Choroid plexus epithelial cell (primary cell): ENCODE data around the gene RNF5.
"Not testable (repeated sequence)": the region's sequence is repeated elsewhere in the genome, so short reads cannot be mapped to it uniquely, and the experiment has no call there.

Source experiments
- DNase-seq: peaks from one replicate; pipeline ENCODE4 v3.0.0-alpha.2; 2010; ENCODE audit warnings: low read depth
- H3K4me3 ChIP-seq: 2 replicates; pipeline ENCODE4 v1.5.1; 2011; ENCODE audit warnings: low read depth, mild to moderate bottlenecking, control low read depth, low read length, moderate library complexity
- CTCF ChIP-seq: conservative IDR thresholded peaks from 2 replicates; pipeline ENCODE4 v1.5.1; 2011; ENCODE audit warnings: low read depth, mild to moderate bottlenecking, control low read depth, inconsistent platforms, low read length, moderate library complexity

Gene RNF5

GRCh38 chr6:32182555-32182981 lies 4.4 kb downstream of the RNF5 start:
- no peak for TF ChIP-seq CTCF
- no peak for DNase-seq
- H3K4me3 ChIP-seq: no peak overlapping the region

GRCh38 chr6:32183030-32183429 lies 4.8 kb downstream of the RNF5 start:
- TF ChIP-seq CTCF: no peak
- no peak for DNase-seq

DNA sequence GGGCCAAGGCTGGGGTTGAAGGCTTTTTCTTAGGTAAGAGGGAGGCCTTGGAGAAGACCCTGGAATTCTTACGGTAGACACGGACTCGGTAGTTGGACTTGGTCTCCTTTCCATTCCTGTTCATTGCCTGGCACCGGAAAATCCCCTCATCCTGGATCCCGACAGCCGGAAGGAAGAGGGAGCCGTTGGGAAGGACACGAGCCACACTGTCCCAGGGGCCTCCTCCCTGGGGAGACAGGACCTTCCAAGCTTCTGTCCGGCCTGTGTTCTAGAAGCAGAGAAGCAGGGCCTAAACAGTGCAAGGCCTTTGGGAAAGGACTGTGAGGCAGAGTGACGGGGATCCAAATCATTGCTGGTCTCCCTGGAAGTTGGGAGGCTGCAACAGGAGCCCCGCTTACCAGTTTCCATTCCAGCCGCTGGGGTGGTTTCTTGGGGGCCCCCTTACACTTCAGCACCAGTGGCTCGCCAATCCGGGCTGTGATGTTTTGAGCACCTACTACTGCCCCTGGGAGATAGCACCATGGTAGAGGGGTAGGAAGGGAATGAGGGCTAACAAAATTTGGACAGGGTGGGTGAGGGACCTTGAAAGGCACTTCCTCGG lies 5.4 kb downstream of the RNF5 start:
- no peak for TF ChIP-seq CTCF
- no peak overlapping the region for H3K4me3 ChIP-seq
- DNase-seq: no peak

More at GRCh38 chr6:32183030-32183429, 4.8 kb downstream of the RNF5 start:
- H3K4me3 ChIP-seq: no peak overlapping the region

- DNase-seq: no peak
- no peak for TF ChIP-seq CTCF
These were observed 6.0 kb downstream of the RNF5 start, which contains the start of gene AGER for GRCh38 chr6:32184084-32184640. AGER (minus strand) TSS chr6:32184253; CDS start chr6:32184222, 31 bp downstream.

GRCh38 chr6:32185681-32186131 lies 7.5 kb downstream of the RNF5 start:
- DNase-seq: peak; percentile 91
- not testable (repeated sequence) for H3K4me3 ChIP-seq

More at GRCh38 chr6:32184084-32184640, 6.0 kb downstream of the RNF5 start, which contains the start of gene AGER:
- no peak within 1 kb of the TSS for H3K4me3 ChIP-seq

DNA sequence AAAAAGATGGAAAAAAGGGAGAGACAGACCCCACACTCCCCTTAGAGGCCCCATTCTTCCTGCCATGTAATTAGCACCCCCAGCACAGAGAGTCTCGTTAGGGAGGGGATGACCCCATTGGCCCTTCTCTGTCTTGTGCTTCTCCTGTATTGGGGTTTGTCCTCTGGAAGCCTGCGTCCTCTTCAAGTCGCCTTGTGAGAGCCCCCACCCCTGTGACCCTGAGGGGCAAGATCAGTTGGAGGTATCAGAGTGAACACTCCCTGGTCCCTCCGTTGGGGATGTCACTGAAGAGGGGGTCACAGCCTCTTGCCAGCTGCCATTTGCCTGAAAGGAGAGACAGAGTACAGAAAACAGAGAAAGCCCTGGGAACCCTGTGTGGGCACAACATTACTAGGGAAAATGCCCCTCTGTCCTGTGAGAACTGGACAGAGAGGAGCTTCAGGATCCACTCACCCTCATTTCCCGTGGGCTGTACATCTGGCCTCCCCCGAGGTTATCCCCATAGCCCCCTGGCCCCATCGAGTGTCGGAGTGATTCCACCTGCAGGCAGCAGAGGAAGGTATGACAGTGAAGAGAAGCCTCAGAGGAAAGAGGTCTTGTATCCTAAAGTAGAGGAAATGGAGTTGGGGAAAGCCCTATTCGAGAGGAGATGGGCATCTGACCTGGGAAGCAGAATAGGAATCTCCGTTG lies 8.1 kb downstream of the RNF5 start:
- DNase-seq, H3K4me3 ChIP-seq: not testable (repeated sequence)

DNA sequence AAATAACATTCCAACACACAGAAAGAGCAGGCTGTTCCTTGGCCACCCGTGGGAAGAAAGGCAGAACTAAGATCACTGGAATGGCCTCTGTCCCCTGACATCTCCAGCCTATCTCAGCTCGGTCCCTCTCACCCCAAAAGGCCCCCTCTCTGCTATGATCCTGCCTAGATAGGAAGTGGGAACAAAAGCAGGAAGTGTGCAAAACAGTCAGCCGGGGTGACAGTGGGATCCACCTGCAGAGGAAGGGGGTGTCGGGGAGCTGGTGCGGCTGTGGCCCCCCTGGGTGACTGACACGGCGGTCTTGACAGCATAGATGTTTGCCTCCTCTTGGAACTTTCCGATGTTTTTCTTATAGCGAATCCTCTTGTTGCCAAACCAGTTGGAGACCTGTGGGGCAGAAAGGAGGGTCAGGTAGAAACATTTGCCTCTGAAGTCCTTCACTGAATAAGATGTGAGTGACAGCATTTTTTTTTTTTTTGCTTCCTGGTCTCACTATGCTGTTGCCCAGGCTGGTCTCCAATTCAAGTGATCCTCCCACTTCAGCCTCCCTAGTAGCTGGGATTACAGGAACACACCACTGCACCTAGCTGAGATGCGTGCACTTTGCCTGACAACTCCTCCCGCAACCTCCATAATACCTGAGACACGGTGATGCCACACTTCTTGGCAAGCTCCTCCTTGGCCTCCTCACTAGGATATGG lies 9.0 kb downstream of the RNF5 start:
- TF ChIP-seq CTCF: no peak
- DNase-seq: no peak

DNA sequence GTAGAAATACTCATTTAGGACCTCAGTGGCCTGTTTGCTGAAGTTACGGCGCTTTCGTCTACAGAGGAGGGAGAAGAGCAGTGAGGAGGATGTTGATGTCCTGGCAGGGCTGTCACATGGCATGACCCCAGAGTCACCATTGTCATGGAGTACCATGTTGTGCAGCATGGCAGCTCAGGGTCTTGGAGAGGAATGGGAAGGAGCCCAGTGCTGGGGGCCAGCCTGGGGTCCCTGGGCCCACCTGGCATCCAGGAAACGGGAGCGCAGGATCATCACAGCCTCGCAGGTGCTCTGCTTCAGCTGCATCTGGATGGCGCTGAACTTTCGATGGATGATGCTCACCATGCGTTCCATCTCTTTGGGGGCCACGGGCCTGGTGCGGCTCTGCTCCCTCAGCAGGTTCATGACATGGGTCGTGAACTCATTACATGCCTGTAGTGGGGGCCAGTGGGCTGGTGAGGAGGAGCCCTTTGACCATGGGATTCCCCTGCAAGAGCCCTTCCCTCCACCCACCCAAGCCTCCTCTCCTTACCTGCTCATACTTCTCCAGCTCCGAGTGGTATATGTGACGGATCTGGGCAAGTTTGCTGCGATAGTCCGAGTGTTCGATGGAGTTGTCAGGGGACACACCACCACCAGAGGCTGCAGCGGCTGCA lies 9.6 kb downstream of the RNF5 start:
- DNase-seq: not testable (repeated sequence)
- H3K4me3 ChIP-seq: peak overlapping the region; percentile 68

More for the DNA sequence above, 9.0 kb downstream of the RNF5 start:
- H3K4me3 ChIP-seq: no peak overlapping the region
